Heart left ventricle (tissue), 16 donors: ENCODE results near the gene RIOK3. TPM values are rescaled to one million over a fixed set of nuclear protein-coding genes. Genes with fewer than 3 reads are reported as not detected.

Experiments used
- ATAC-seq, 4 donors: fragments of 200-7000 bp; cut with Tn5 transposase; one replicate each; pipeline ENCODE4 v1.9.1; 2020 to 2022; ENCODE audit warnings: moderate library complexity in 4 of 4, mild to moderate bottlenecking in 3 of 4, moderate number of reproducible peaks in 1 of 4
- DNase-seq, 5 donors: peaks; one replicate each; pipeline ENCODE4 v3.0.0-alpha.2; 2020
- H3K27ac ChIP-seq, 12 donors: fragments of 200-600 bp; sonication (generic) in 4 of 12; one replicate each; pipeline versions ENCODE4 v1.5.0 to v1.8.0; 2016 to 2022; ENCODE audit warnings: mild to moderate bottlenecking in 2 of 12
- H3K27me3 ChIP-seq, 9 donors: fragments of 200-600 bp; sonication (generic) in 2 of 9; one replicate each; pipeline versions ENCODE4 v1.5.1 to v1.8.0; 2016 to 2022; ENCODE audit warnings: mild to moderate bottlenecking in 3 of 9
- H3K36me3 ChIP-seq, 9 donors: fragments of 200-600 bp; sonication (generic) in 2 of 9; one replicate each; pipeline versions ENCODE4 v1.5.0 to v1.8.0; 2018 to 2022; ENCODE audit warnings: mild to moderate bottlenecking in 2 of 9
- H3K4me1 ChIP-seq, 12 donors: fragments of 200-600 bp; sonication (generic) in 4 of 12; one replicate each; pipeline versions ENCODE4 v1.5.0 to v1.8.0; 2016 to 2022; ENCODE audit warnings: mild to moderate bottlenecking in 3 of 12
- H3K4me3 ChIP-seq, 12 donors: fragments of 200-600 bp; sonication (generic) in 4 of 12; one replicate each; pipeline versions ENCODE4 v1.5.0 to v1.8.0; 2017 to 2022; ENCODE audit warnings: mild to moderate bottlenecking in 9 of 12, moderate library complexity in 4 of 12
- H3K9me3 ChIP-seq, 12 donors: fragments of 200-600 bp; sonication (generic) in 4 of 12; one replicate each; pipeline versions ENCODE4 v1.5.0 to v1.8.0; 2016 to 2022; ENCODE audit warnings: mild to moderate bottlenecking in 1 of 12
- POLR2A ChIP-seq, 2 donors: fragments of 450-650 bp; IDR thresholded peaks; one replicate each; pipeline ENCODE4 v1.6.1; 2017; ENCODE audit warnings: antibody characterized with exemption in 2 of 2, mild to moderate bottlenecking in 2 of 2, moderate library complexity in 2 of 2
- WGBS, 4 donors: extraction: QIAGEN DNeasy Blood & Tissue Kit in 2 of 4; methylation state at CpG; one replicate each; pipeline versions ENCODE4 v1.1.5 to v1.1.7; 2013 to 2018; 5-methylcytosine and 5-hydroxymethylcytosine counted together
- intact Hi-C, 10 donors: fragments of 100-400 bp; cut with DNase I; formaldehyde crosslinking; loops; one replicate each; pipeline versions ENCODE4 v1.11.1 to v1.14.2; 2022
- polyA plus RNA-seq, 2 donors: library from polyadenylated mRNA; stranded (reverse); fragments of 200-250 nt; gene quantifications; one replicate each; pipeline ENCODE4 v1.2.3, GENCODE V29; 2013
- total RNA-seq, 9 donors: library from RNA; depleted of rRNA in 2 of 9; stranded (reverse); fragments of >200 nt in 2 of 9; fragmentation: NEBNext Ultra II Directional in 3 of 9; extraction: Animal tissue kit (Norgen Biotek cat#: 25700) in 3 of 9; gene quantifications; one replicate each; pipeline versions ENCODE4 v1.1.0 to v1.2.4, GENCODE V29; 2016 to 2023
- TF ChIP-seq, protein P1 (sequence below), 12 donors: fragments of 200-600 bp; sonication (generic) in 4 of 12; IDR thresholded peaks; one replicate each; pipeline versions ENCODE4 v1.5.0 to v1.8.0; 2018 to 2022; ENCODE audit warnings: antibody characterized with exemption in 12 of 12, mild to moderate bottlenecking in 5 of 12
- donor health status: ischemic (EF 13 %, LVEDD 7.1; RV severe dilation, severe dysfunction).
- donor health status: healthy with polysubstance abuse.
- donor health status: DM: no; HTN: yes; CAD: no.
- donor health status: DM: no; HTN: no; CAD: no.
- donor health status: ischemic (EF 25% LVEDD 6.9; RV normal size, moderate dysfunction).
- donor health status: ischemic (EF 25% LVEDD 5.7; RV mildly dilated, moderate dysfunction).
- donor health status: healthy.
- donor health status: DM: yes; HTN: yes; CAD: no.
- donor health status: ischemic (EF 35%, LVEDD 5.7; RV mildly dilated, moderate dysfunction).
- donor health status: nonischemic (EF 11% LVEDD 7.7; RV severe dilation, severe dysfunction).
- donor health status: DM: yes; HTN: yes; CAD: no.
- donor health status: PGD.
- donor health status: ischemic (EF 29% LVEDD 5.4; RV normal size, mild dysfunction).
- donor health status: nonischemic (EF 23%, LVEDD 6.1; RV moderate dilation, normal function).

Gene RIOK3
- total and polyA plus RNA-seq, 11 donors: 32.3 to 76.2 (median 51.1) TPM

DNA sequence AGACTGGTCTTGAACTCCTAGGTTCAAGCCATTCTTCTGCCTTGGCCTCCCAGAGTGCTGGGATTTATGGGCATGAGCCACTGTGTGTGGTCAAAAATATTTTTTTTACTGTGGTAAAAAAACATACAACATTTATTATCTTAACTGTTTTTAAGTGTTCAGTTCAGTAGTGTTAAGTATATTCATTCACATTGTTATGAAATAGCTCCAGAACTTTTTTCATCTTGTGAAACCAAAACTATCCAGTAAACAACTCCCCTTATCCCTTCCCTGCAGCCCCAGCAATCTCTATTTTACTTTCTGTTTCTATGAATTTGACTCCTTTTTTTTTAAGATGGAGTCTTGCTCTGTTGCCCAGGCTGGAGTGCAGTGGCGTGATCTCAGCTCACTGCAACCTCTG is 59.6 kb downstream of the RIOK3 start:
- Histone ChIP-seq H3K27me3 (no peaks in the 10 kb centered on the region), H3K27ac (peak overlapping the region in 1 of 12 donors; percentile 77), H3K9me3 (no peaks in the 10 kb centered on the region), H3K4me1 (peaks cover 0 to 17% (median 0%) of the 10 kb centered on the region in 12 donors), H3K36me3 (peaks cover under 1 to 97% (median 64%) of the 10 kb centered on the region in 9 donors), H3K4me3 (no peak overlapping the region)
- WGBS, 4 donors: 88 to 100% (median 99%) methylated on average over 1 of the region's 1 CpG
- intact Hi-C loops: loop anchor here in 5 of 10 donors (10.0 kb wide), 3 partner anchors 192 to 302 kb away; no protein-coding TSS in a partner anchor
- no peak for TF ChIP-seq POLR2A (IDR thresholded peaks at IDR 0.05)
- TF ChIP-seq, protein P1, sequence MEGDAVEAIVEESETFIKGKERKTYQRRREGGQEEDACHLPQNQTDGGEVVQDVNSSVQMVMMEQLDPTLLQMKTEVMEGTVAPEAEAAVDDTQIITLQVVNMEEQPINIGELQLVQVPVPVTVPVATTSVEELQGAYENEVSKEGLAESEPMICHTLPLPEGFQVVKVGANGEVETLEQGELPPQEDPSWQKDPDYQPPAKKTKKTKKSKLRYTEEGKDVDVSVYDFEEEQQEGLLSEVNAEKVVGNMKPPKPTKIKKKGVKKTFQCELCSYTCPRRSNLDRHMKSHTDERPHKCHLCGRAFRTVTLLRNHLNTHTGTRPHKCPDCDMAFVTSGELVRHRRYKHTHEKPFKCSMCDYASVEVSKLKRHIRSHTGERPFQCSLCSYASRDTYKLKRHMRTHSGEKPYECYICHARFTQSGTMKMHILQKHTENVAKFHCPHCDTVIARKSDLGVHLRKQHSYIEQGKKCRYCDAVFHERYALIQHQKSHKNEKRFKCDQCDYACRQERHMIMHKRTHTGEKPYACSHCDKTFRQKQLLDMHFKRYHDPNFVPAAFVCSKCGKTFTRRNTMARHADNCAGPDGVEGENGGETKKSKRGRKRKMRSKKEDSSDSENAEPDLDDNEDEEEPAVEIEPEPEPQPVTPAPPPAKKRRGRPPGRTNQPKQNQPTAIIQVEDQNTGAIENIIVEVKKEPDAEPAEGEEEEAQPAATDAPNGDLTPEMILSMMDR (IDR thresholded peaks at IDR 0.05): no peak
- DNase-seq (no peak), ATAC-seq (no peak)

DNA sequence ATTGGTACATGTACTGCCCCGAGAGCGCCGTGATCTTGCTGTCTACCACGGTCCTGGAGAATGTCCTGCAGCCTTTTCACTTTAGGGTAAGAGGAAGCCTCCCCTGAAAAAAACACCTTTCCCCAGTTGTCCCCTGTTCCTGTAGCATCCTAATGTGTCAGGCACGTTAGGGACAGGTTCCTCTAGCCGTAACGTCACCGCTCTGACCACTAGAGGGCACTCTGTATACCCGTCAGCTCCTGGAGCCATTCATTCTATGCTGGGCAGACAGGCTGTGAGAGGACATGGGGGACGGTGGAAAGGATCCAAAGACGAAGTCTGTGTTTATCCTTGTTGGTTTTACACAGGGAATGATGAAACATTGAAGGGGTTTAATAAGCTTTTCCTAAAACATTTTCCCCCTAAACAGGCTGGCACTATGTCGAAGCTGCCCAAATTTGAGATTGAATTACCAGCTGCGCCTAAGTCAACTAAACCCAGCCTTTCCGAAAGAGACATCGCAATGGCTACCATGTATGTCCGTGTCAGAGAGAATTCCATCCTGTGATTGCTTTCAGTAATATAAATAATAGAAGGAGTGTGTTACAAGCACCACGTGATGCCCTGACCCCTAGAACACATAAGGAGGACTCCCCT is 62.9 kb downstream of the RIOK3 start:
- no peak overlapping the region for H3K27ac ChIP-seq
- intact Hi-C loops: loop anchor here (1.0 to 10.0 kb wide), 7 partner anchors 71 to 299 kb away; partner anchors contain the start of gene NPC1 (in 7 of the 10)
- WGBS, 4 donors: 44 to 48% (median 47%) methylated on average over 17 of the region's 17 CpGs
- TF ChIP-seq POLR2A (IDR thresholded peaks at IDR 0.05): no peak
- TF ChIP-seq, protein P1 (IDR thresholded peaks at IDR 0.05): peak; percentile 78 to 91 (median 88)
- H3K36me3 ChIP-seq: peaks cover 0 to 97% (median 71%) of the 10 kb centered on the region in 9 donors
- DNase-seq (peak in 4 of 5 donors; percentile 72 to 78 (median 74)), ATAC-seq (peak; percentile 91 to 96 (median 94))
- no peaks in the 10 kb centered on the region for H3K27me3 ChIP-seq
- no peaks in the 10 kb centered on the region for H3K9me3 ChIP-seq
- peaks cover 0 to 17% (median 0%) of the 10 kb centered on the region in 12 donors for H3K4me1 ChIP-seq
- H3K4me3 ChIP-seq: no peak overlapping the region

DNA sequence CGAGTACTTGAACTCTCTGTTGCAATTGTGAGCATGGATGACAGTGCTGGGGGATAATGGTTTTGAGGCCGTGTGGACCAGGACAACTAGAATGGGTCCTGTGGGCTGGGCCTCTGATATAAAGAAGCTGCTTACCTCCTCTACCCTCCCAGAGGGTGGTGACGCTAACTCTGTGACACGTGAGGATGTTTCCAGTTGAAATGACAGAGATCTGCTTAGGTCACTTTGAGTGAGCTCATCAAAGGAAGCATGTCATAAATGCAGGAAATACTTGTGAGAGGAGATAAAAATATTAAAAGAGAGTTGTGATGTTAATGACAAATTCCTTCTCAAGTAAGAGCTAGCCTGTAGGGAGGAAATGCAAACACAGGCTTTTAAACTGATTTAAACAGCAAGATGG is 66.6 kb downstream of the RIOK3 start:
- Histone ChIP-seq H3K9me3 (no peaks in the 10 kb centered on the region), H3K27ac (peak overlapping the region in 1 of 12 donors; percentile 19), H3K4me3 (no peak overlapping the region), H3K36me3 (peaks cover 0 to 98% (median 88%) of the 10 kb centered on the region in 9 donors), H3K27me3 (no peaks in the 10 kb centered on the region), H3K4me1 (peaks cover 0 to 10% (median 0%) of the 10 kb centered on the region in 12 donors)
- WGBS, 4 donors: 53 to 67% (median 64%) methylated on average over 4 of the region's 4 CpGs
- ATAC-seq: peak in 1 of 4 donors; percentile 61
- no peak for TF ChIP-seq POLR2A (IDR thresholded peaks at IDR 0.05)
- TF ChIP-seq, protein P1 (IDR thresholded peaks at IDR 0.05): no peak
- DNase-seq: no peak
- intact Hi-C loops: loop anchor here in 9 of 10 donors (5.0 to 10.0 kb wide), 6 partner anchors 68 to 295 kb away; partner anchors contain the start of gene NPC1 (in 3 of the 9)

DNA sequence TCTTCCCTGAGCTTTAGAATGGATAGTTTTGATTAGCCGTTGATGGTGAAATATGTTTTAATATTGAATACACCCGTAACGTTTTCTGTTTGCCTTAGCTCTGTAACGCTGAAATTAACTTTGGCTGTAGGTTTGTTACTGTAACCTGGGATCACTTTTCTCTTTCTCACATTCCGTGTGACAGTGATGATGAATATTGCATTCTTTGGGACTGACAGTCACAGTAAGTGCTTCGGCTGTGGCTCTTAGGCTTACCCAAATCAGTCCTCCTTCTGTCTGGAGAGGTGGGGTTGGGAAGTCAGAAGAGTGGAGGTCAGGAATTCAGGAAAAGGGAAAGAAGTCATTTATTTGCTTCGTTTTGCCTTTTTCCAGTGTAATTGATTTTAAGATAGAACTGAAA is 68.2 kb downstream of the RIOK3 start:
- 78 to 86% (median 82%) methylated on average over 7 of the region's 7 CpGs for WGBS, 4 donors
- intact Hi-C loops: loop anchor here in 2 of 10 donors (5.0 to 10.0 kb wide), 2 partner anchors 181 to 294 kb away; no protein-coding TSS in a partner anchor

More for the DNA sequence above, 68.2 kb downstream of the RIOK3 start:
- H3K36me3 ChIP-seq: peaks cover 0 to 100% (median 96%) of the 10 kb centered on the region in 9 donors
- H3K4me3 ChIP-seq: no peak overlapping the region
- H3K4me1 ChIP-seq: peaks cover 0 to 10% (median 0%) of the 10 kb centered on the region in 12 donors
- DNase-seq (no peak), ATAC-seq (no peak)
- no peak overlapping the region for H3K27ac ChIP-seq
- H3K9me3 ChIP-seq: no peaks in the 10 kb centered on the region
- H3K27me3 ChIP-seq: no peaks in the 10 kb centered on the region
- TF ChIP-seq, protein P1 (IDR thresholded peaks at IDR 0.05): no peak
- no peak for TF ChIP-seq POLR2A (IDR thresholded peaks at IDR 0.05)
